GM12891 (cell line): Measurements from ENCODE around the gene CST1.

Experiments
- POLR2A ChIP-seq: IDR thresholded peaks from 2 replicates; pipeline ENCODE4 v1.6.1; 2011; ENCODE audit warnings: low read depth, low read length, control low read depth
- POLR2AphosphoS5 ChIP-seq: IDR thresholded peaks from 2 replicates; pipeline ENCODE4 v1.6.1; 2011; ENCODE audit warnings: low read depth, low read length, control low read depth
- POU2F2 ChIP-seq: IDR thresholded peaks from 2 replicates; pipeline ENCODE4 v1.6.1; 2011; ENCODE audit warnings: low read depth, mild to moderate bottlenecking, control low read depth, low read length, moderate library complexity
- TAF1 ChIP-seq: IDR thresholded peaks from 2 replicates; pipeline ENCODE4 v1.6.1; 2011; ENCODE audit warnings: low read depth, low read length, control low read depth

- TF ChIP-seq POLR2A: no peak
- TF ChIP-seq POLR2AphosphoS5: no peak
- TF ChIP-seq POU2F2: no peak
- no peak for TF ChIP-seq TAF1
Observed at GRCh38 chr20:23766531-23766930, 15.8 kb upstream of the CST1 start.
